ENCODE measurements around the gene SLC16A5.
"Not testable (repeated sequence)": the region's sequence is repeated elsewhere in the genome, so short reads cannot be mapped to it uniquely, and the experiment has no call there.

SLC16A5 gene

DNA sequence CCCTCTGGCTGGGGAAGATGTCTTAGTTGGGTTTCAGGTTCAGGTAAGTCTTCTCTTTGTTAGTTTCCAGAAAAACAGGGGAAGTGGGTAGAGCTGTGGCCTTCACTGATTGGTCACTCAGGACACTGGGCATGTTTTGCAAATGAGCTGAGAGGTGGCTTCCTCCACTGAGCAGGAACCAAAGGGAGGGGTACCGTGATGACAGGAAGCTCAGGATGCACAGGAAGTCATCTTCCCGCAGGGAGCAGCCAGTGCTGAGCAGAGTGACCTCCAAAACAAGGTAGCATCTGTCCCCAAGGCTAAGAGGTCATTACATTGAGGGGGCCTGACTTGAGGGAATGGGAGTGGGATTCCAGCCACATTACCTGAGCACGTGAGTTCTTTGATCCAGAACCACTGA lies 38.2 kb downstream of the SLC16A5 start:
- Histone ChIP-seq H4K91ac (ENCODE audit: low read depth, low read length, poor library complexity) (no peak overlapping the region), H2BK5ac (ENCODE audit: low read length) (no peak overlapping the region), H4K8ac (ENCODE audit: low read depth, low read length) (no peak overlapping the region), H2AFZ (ENCODE audit: low read length) (no peak overlapping the region), H3K18ac (ENCODE audit: low read length) (peak overlapping the region; percentile 38), H3K4me3 (ENCODE audit: low read length in 2 of 2) (peak overlapping the region in 1 of 2 donors; percentile 57), H3K9me3 (replicated peaks in 1 of 2; ENCODE audit: control insufficient read depth in 2 of 2, insufficient read depth in 1 of 2, low read depth in 1 of 2, low read length in 2 of 2) (no peaks in the 10 kb centered on the region), H3K4me2 (ENCODE audit: insufficient read depth, low read length, poor library complexity, severe bottlenecking) (no peak overlapping the region), H2BK15ac (ENCODE audit: low read length) (no peak overlapping the region), H3K4me1 (ENCODE audit: control insufficient read depth in 2 of 2, insufficient read depth in 1 of 2, low read depth in 1 of 2, low read length in 2 of 2) (peaks cover 4 to 7% of the 10 kb centered on the region in 2 donors), H2BK12ac (ENCODE audit: low read length) (no peak overlapping the region), H3K9ac (ENCODE audit: low read depth, low read length, poor library complexity) (no peak overlapping the region), H3K27me3 (ENCODE audit: control insufficient read depth in 3 of 3, insufficient read depth in 3 of 3, low read depth in 1 of 3, low read length in 3 of 3) (no peaks in the 10 kb centered on the region), H2AK5ac (ENCODE audit: low read depth, low read length) (no peak overlapping the region), H3K27ac (replicated peaks; ENCODE audit: low read length) (no peak overlapping the region), H3K36me3 (replicated peaks in 1 of 2; ENCODE audit: control insufficient read depth in 2 of 2, insufficient read depth in 2 of 2, low read length in 2 of 2) (peaks cover 18 to 32% of the 10 kb centered on the region in 2 donors), H3K14ac (ENCODE audit: low read length) (no peak overlapping the region), H2BK120ac (ENCODE audit: low read depth, low read length) (no peak overlapping the region), H3K23ac (ENCODE audit: low read depth, low read length, poor library complexity) (no peak overlapping the region), H3K4ac (ENCODE audit: low read length) (no peak overlapping the region), H3K79me1 (ENCODE audit: low read depth, low read length) (peaks cover 7% of the 10 kb centered on the region)
- no CpG with 5 or more reads among the region's 3 CpGs for WGBS, 2 donors (ENCODE audit: extremely low coverage in 2 of 2, insufficient read length in 2 of 2, insufficient replicate concordance in 1 of 2)
- no peak for DNase-seq (ENCODE audit: low spot score)

GRCh38 chr17:75126954-75127353 lies 39.2 kb downstream of the SLC16A5 start:
- Histone ChIP-seq H3K27ac (replicated peaks; ENCODE audit: low read length) (no peak overlapping the region), H2BK15ac (ENCODE audit: low read length) (no peak overlapping the region), H3K36me3 (replicated peaks in 1 of 2; ENCODE audit: control insufficient read depth in 2 of 2, insufficient read depth in 2 of 2, low read length in 2 of 2) (peaks cover 18 to 29% of the 10 kb centered on the region in 2 donors), H2AK5ac (ENCODE audit: low read depth, low read length) (no peak overlapping the region), H2BK120ac (ENCODE audit: low read depth, low read length) (no peak overlapping the region), H3K9me3 (replicated peaks in 1 of 2; ENCODE audit: control insufficient read depth in 2 of 2, insufficient read depth in 1 of 2, low read depth in 1 of 2, low read length in 2 of 2) (no peaks in the 10 kb centered on the region), H2BK5ac (ENCODE audit: low read length) (no peak overlapping the region), H3K4ac (ENCODE audit: low read length) (no peak overlapping the region), H3K14ac (ENCODE audit: low read length) (no peak overlapping the region), H3K4me2 (ENCODE audit: insufficient read depth, low read length, poor library complexity, severe bottlenecking) (no peak overlapping the region), H2AFZ (ENCODE audit: low read length) (no peak overlapping the region), H3K27me3 (ENCODE audit: control insufficient read depth in 3 of 3, insufficient read depth in 3 of 3, low read depth in 1 of 3, low read length in 3 of 3) (no peaks in the 10 kb centered on the region), H4K8ac (ENCODE audit: low read depth, low read length) (no peak overlapping the region), H2BK12ac (ENCODE audit: low read length) (no peak overlapping the region), H3K79me1 (ENCODE audit: low read depth, low read length) (peaks cover 7% of the 10 kb centered on the region), H4K91ac (ENCODE audit: low read depth, low read length, poor library complexity) (no peak overlapping the region), H3K23ac (ENCODE audit: low read depth, low read length, poor library complexity) (no peak overlapping the region), H3K18ac (ENCODE audit: low read length) (no peak overlapping the region), H3K4me1 (ENCODE audit: control insufficient read depth in 2 of 2, insufficient read depth in 1 of 2, low read depth in 1 of 2, low read length in 2 of 2) (peaks cover 4 to 7% of the 10 kb centered on the region in 2 donors), H3K9ac (ENCODE audit: low read depth, low read length, poor library complexity) (no peak overlapping the region), H3K4me3 (ENCODE audit: low read length in 2 of 2) (no peak overlapping the region)
- WGBS, 2 donors (ENCODE audit: extremely low coverage in 2 of 2, insufficient read length in 2 of 2, insufficient replicate concordance in 1 of 2): no CpG with 5 or more reads among the region's 8 CpGs
- no peak for DNase-seq (ENCODE audit: low spot score)

- H2BK12ac ChIP-seq (ENCODE audit: low read length); H3K9ac ChIP-seq (ENCODE audit: low read depth, low read length, poor library complexity); H3K79me1 ChIP-seq (ENCODE audit: low read depth, low read length); H2BK120ac ChIP-seq (ENCODE audit: low read depth, low read length); H2AFZ ChIP-seq (ENCODE audit: low read length); H4K8ac ChIP-seq (ENCODE audit: low read depth, low read length); H3K23ac ChIP-seq (ENCODE audit: low read depth, low read length, poor library complexity); H3K14ac ChIP-seq (ENCODE audit: low read length); H3K4ac ChIP-seq (ENCODE audit: low read length); DNase-seq (ENCODE audit: low spot score); H2BK15ac ChIP-seq (ENCODE audit: low read length); H3K4me2 ChIP-seq (ENCODE audit: insufficient read depth, low read length, poor library complexity, severe bottlenecking); H3K27me3 ChIP-seq (ENCODE audit: control insufficient read depth in 3 of 3, insufficient read depth in 3 of 3, low read depth in 1 of 3, low read length in 3 of 3); H3K18ac ChIP-seq (ENCODE audit: low read length); H2BK5ac ChIP-seq (ENCODE audit: low read length); H3K9me3 ChIP-seq (replicated peaks in 1 of 2; ENCODE audit: control insufficient read depth in 2 of 2, insufficient read depth in 1 of 2, low read depth in 1 of 2, low read length in 2 of 2); H4K91ac ChIP-seq (ENCODE audit: low read depth, low read length, poor library complexity); H3K27ac ChIP-seq (replicated peaks; ENCODE audit: low read length); H2AK5ac ChIP-seq (ENCODE audit: low read depth, low read length); H3K4me3 ChIP-seq (ENCODE audit: low read length in 2 of 2); H3K4me1 ChIP-seq (ENCODE audit: control insufficient read depth in 2 of 2, insufficient read depth in 1 of 2, low read depth in 1 of 2, low read length in 2 of 2): not testable (repeated sequence)
- peaks cover 18 to 29% of the 10 kb centered on the region in 2 donors for H3K36me3 ChIP-seq (replicated peaks in 1 of 2; ENCODE audit: control insufficient read depth in 2 of 2, insufficient read depth in 2 of 2, low read length in 2 of 2)
- no CpG with 5 or more reads among the region's 5 CpGs for WGBS, 2 donors (ENCODE audit: extremely low coverage in 2 of 2, insufficient read length in 2 of 2, insufficient replicate concordance in 1 of 2)
These were observed 40.2 kb downstream of the SLC16A5 start for GRCh38 chr17:75127936-75128335.

- Histone ChIP-seq H3K23ac (ENCODE audit: low read depth, low read length, poor library complexity) (peak overlapping the region; percentile 68), H3K18ac (ENCODE audit: low read length) (peak overlapping the region; percentile 11), H3K9ac (ENCODE audit: low read depth, low read length, poor library complexity) (peak overlapping the region; percentile 72), H2BK12ac (ENCODE audit: low read length) (no peak overlapping the region), H3K4ac (ENCODE audit: low read length) (no peak overlapping the region), H3K4me2 (ENCODE audit: insufficient read depth, low read length, poor library complexity, severe bottlenecking) (no peak overlapping the region), H2BK5ac (ENCODE audit: low read length) (no peak overlapping the region), H2BK15ac (ENCODE audit: low read length) (no peak overlapping the region), H3K27ac (replicated peaks; ENCODE audit: low read length) (no peak overlapping the region), H3K4me3 (ENCODE audit: low read length in 2 of 2) (no peak overlapping the region), H3K27me3 (ENCODE audit: control insufficient read depth in 3 of 3, insufficient read depth in 3 of 3, low read depth in 1 of 3, low read length in 3 of 3) (no peaks in the 10 kb centered on the region), H2AK5ac (ENCODE audit: low read depth, low read length) (no peak overlapping the region), H3K36me3 (replicated peaks in 1 of 2; ENCODE audit: control insufficient read depth in 2 of 2, insufficient read depth in 2 of 2, low read length in 2 of 2) (peaks cover 18 to 29% of the 10 kb centered on the region in 2 donors), H3K4me1 (ENCODE audit: control insufficient read depth in 2 of 2, insufficient read depth in 1 of 2, low read depth in 1 of 2, low read length in 2 of 2) (peaks cover 4 to 7% of the 10 kb centered on the region in 2 donors), H2AFZ (ENCODE audit: low read length) (no peak overlapping the region), H2BK120ac (ENCODE audit: low read depth, low read length) (no peak overlapping the region), H4K91ac (ENCODE audit: low read depth, low read length, poor library complexity) (no peak overlapping the region), H3K14ac (ENCODE audit: low read length) (no peak overlapping the region), H3K79me1 (ENCODE audit: low read depth, low read length) (peaks cover 7% of the 10 kb centered on the region), H4K8ac (ENCODE audit: low read depth, low read length) (no peak overlapping the region), H3K9me3 (replicated peaks in 1 of 2; ENCODE audit: control insufficient read depth in 2 of 2, insufficient read depth in 1 of 2, low read depth in 1 of 2, low read length in 2 of 2) (no peaks in the 10 kb centered on the region)
- no peak for DNase-seq (ENCODE audit: low spot score)
- no CpG with 5 or more reads among the region's 33 CpGs for WGBS, 2 donors (ENCODE audit: extremely low coverage in 2 of 2, insufficient read length in 2 of 2, insufficient replicate concordance in 1 of 2)
These were observed 41.1 kb downstream of the SLC16A5 start for GRCh38 chr17:75128694-75129505.

Measured in neuronal stem cell (in vitro differentiated cells).